HG03378 (cell line): ENCODE measurements around the gene PTPMT1.
A peak's percentile ranks its signal among the peaks of the same experiment; 100 is the strongest.

Experiments
- ATAC-seq: cut with Tn5 transposase; IDR thresholded peaks from one replicate; pipeline ENCODE4 v1.9.1; 2021; ENCODE audit warnings: mild to moderate bottlenecking, moderate library complexity; ENCODE audit not compliant: unreplicated experiment

PTPMT1 gene

GRCh38 chr11:47605921-47606320 lies 40.5 kb downstream of the PTPMT1 start:
- no peak for ATAC-seq

GRCh38 chr11:47606731-47607130 lies 41.3 kb downstream of the PTPMT1 start:
- ATAC-seq: no peak

DNA sequence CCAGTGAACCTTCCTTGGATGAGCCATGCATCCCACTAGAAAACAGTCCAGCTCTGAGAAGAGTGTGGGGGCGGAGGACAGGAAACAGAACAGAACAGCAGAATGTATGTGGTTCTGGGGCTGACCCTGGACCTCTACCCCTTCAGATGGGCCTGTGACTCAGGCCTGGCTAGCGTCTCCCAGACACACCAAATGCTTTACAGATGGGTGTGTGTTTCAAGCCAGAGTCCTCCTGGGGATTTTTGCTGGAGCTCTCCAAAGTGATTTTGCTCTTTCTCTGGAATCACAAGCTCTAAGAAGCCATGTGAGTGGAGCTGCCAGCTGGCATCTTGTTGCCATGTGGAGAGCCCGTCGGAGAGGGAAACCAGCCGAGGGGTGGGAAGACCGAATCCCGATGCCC lies 42.0 kb downstream of the PTPMT1 start:
- no peak for ATAC-seq

GRCh38 chr11:47609675-47610074 lies 44.3 kb downstream of the PTPMT1 start:
- no peak for ATAC-seq

- ATAC-seq: peak; percentile 81
These were observed 46.0 kb downstream of the PTPMT1 start for GRCh38 chr11:47611348-47611794.

DNA sequence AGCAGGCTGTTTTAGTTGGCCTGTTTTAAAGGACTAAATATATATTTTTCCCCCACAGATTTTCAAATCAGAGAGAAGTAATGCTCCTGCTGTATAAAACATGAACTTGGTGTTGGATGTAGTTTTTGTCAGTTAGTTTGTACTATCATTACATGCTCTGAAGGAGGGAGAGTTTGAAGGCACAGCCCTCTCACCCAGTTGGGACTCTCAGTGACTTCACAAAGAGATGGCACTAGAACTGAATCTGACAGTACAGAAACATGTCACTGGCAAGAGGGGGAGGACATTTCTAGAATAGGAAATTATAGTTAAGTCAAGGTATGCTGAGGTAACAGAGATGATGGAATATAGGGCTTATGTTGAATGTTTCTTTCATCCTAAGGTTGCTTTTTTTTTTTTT lies 49.9 kb downstream of the PTPMT1 start:
- no peak for ATAC-seq

GRCh38 chr11:47616726-47617416 lies 51.5 kb downstream of the PTPMT1 start:
- no peak for ATAC-seq

DNA sequence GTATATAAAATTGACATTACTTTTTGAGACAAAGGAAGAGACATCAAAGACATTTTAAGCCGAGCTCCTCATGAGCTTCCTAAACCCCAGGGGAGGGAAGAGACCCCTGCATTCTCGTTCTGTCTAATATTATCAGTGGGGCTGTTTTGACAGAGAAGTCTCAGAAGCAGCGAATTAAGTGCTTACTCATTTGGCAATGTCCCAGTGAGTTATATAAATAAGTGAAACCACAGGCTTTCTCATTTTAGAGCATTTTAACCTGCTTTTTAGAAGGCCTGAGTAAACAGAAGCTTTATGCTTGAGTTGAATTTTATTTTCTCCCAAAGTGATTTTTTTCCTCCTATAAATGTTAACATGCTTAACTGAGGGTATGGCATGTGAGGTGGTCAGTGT lies 52.0 kb downstream of the PTPMT1 start:
- ATAC-seq: no peak

- ATAC-seq: no peak
These were observed 55.5 kb downstream of the PTPMT1 start for GRCh38 chr11:47620836-47621378.
